Limb (tissue), 2 donors: ENCODE data around the gene ATP2C1.
"Not testable (repeated sequence)": the region's sequence is repeated elsewhere in the genome, so short reads cannot be mapped to it uniquely, and the experiment has no call there.

Experiments
- DNase-seq, 2 donors: peaks; one replicate each; pipeline ENCODE4 v3.0.0-alpha.2; 2016; ENCODE audit errors: extremely low spot score in 2 of 2

The ATP2C1 gene

GRCh38 chr3:130934442-130935089 is 40.7 kb downstream of the ATP2C1 start:
- DNase-seq: no peak

GRCh38 chr3:130935761-130936492 is 42.0 kb downstream of the ATP2C1 start:
- no peak for DNase-seq

GRCh38 chr3:130939753-130940152 is 45.9 kb downstream of the ATP2C1 start:
- DNase-seq: no peak

GRCh38 chr3:130941793-130942192 is 47.9 kb downstream of the ATP2C1 start:
- DNase-seq: no peak

- DNase-seq: no peak
Observed at GRCh38 chr3:130946882-130947281, 53.0 kb downstream of the ATP2C1 start.

- no peak for DNase-seq
Observed at GRCh38 chr3:130948001-130948773, 54.3 kb downstream of the ATP2C1 start.

- DNase-seq: no peak
Observed at GRCh38 chr3:130948929-130949328, 55.0 kb downstream of the ATP2C1 start.

GRCh38 chr3:130950124-130950523 is 56.2 kb downstream of the ATP2C1 start:
- no peak for DNase-seq

GRCh38 chr3:130950641-130951040 is 56.8 kb downstream of the ATP2C1 start:
- no peak for DNase-seq

- no peak for DNase-seq
Observed at GRCh38 chr3:130955481-130955880, 61.6 kb downstream of the ATP2C1 start.

- no peak for DNase-seq
Observed at GRCh38 chr3:130956281-130956680, 62.4 kb downstream of the ATP2C1 start.

GRCh38 chr3:130956721-130957120 is 62.8 kb downstream of the ATP2C1 start:
- no peak for DNase-seq

GRCh38 chr3:130960139-130960795 is 66.4 kb downstream of the ATP2C1 start:
- DNase-seq: no peak

GRCh38 chr3:130961458-130961857 is 67.6 kb downstream of the ATP2C1 start:
- no peak for DNase-seq

- no peak for DNase-seq
Observed at GRCh38 chr3:130963444-130963843, 69.6 kb downstream of the ATP2C1 start.

GRCh38 chr3:130963878-130964277 is 70.0 kb downstream of the ATP2C1 start:
- no peak for DNase-seq

- DNase-seq: no peak
Observed at GRCh38 chr3:130967281-130967680, 73.4 kb downstream of the ATP2C1 start.

GRCh38 chr3:130968221-130968620 is 74.3 kb downstream of the ATP2C1 start:
- DNase-seq: no peak

- DNase-seq: no peak
Observed at GRCh38 chr3:130969621-130970020, 75.7 kb downstream of the ATP2C1 start.

GRCh38 chr3:130971208-130971607 is 77.3 kb downstream of the ATP2C1 start:
- no peak for DNase-seq

- not testable (repeated sequence) for DNase-seq
Observed at GRCh38 chr3:130972592-130972991, 78.7 kb downstream of the ATP2C1 start.

GRCh38 chr3:130973406-130973805 is 79.5 kb downstream of the ATP2C1 start:
- DNase-seq: no peak
